ENCODE results near the gene SLC35F3.

DNA sequence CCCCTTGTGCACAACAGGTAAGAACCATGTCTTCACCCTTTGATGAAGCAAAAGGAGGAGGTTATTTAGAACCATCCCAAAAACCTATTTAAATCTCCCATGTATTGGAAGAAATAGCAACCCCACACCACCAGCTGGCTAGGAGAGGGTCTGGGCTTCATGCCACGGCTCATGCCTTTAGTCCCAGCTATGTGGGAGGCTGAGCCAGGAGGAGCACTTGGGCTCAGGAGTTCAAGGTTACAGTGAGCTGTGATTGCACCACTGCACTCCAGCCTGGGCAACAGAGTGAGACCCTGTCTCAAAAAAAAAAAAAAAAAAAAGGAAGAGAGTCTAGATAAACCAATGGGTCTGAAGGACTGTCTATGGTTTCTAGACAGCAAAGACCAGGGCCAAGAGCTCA is 270.9 kb downstream of the SLC35F3 start:
- no peak for TF ChIP-seq POLR2A (IDR thresholded peaks at IDR 0.05)
- TF ChIP-seq EP300 (IDR thresholded peaks at IDR 0.05) = no peak
- TF ChIP-seq CTCF (IDR thresholded peaks at IDR 0.05) = no peak

All from ovary (tissue), 3 donors.